H1 (cell line): ENCODE results near the gene F8A2. TPM values are rescaled to one million over a fixed set of nuclear protein-coding genes. Genes with fewer than 3 reads are reported as not detected.
"Not testable (repeated sequence)": the region's sequence is repeated elsewhere in the genome, so short reads cannot be mapped to it uniquely, and the experiment has no call there.

Experiments used
- CTCF ChIA-PET: fragments of 300-600 bp; sonication (Branson Sonifier 250); formaldehyde crosslinking; loops from one replicate; lab custom pipeline; 2021; ENCODE audit not compliant: partially characterized antibody; lab: Charles Lee
- POLR2A ChIA-PET: fragments of 300-600 bp; sonication (Branson Sonifier 250); formaldehyde crosslinking; loops from one replicate; lab custom pipeline; 2021; ENCODE audit warnings: inconsistent platforms; ENCODE audit not compliant: partially characterized antibody; lab: Charles Lee
- DNase-seq, 2 experiments: peaks; one replicate each; pipeline versions ENCODE4 v3.0.0 to v3.0.0-alpha.2; 2010 to 2022; ENCODE audit warnings: low spot score in 2 of 2, low read depth in 1 of 2, mixed read lengths in 1 of 2
- FAIRE-seq: peaks from 2 replicates; lab custom pipeline; 2011; peaks lifted over from hg19 to GRCh38; lab: Jason Lieb, UNC
- H2AFZ ChIP-seq: 2 replicates; pipeline ENCODE4 v1.8.1; 2012; ENCODE audit warnings: low read length, inconsistent platforms
- H2AK5ac ChIP-seq: 2 replicates; pipeline ENCODE4 v1.6.1; 2013; ENCODE audit warnings: low read depth, low read length
- H2BK120ac ChIP-seq: replicated peaks from 2 replicates; pipeline ENCODE3; 2013; ENCODE audit warnings: low read depth, low read length, inconsistent platforms
- H2BK12ac ChIP-seq: 2 replicates; pipeline ENCODE4 v1.6.1; 2013; ENCODE audit warnings: low read depth, low read length
- H2BK15ac ChIP-seq: 2 replicates; pipeline ENCODE4 v1.6.1; 2013; ENCODE audit warnings: low read length
- H2BK20ac ChIP-seq: 2 replicates; pipeline ENCODE4 v1.6.1; 2013; ENCODE audit warnings: low read length
- H2BK5ac ChIP-seq: 2 replicates; pipeline ENCODE4 v1.6.1; 2013; ENCODE audit warnings: low read depth, low read length
- H3K14ac ChIP-seq: 2 replicates; pipeline ENCODE4 v1.6.1; 2013; ENCODE audit warnings: inconsistent platforms; ENCODE audit not compliant: insufficient read length
- H3K18ac ChIP-seq: 2 replicates; pipeline ENCODE4 v1.6.1; 2013; ENCODE audit warnings: low read length; ENCODE audit errors: extremely low read depth
- H3K23ac ChIP-seq: 2 replicates; pipeline ENCODE4 v1.6.1; 2013; ENCODE audit warnings: inconsistent platforms; ENCODE audit not compliant: insufficient read length
- H3K23me2 ChIP-seq: 2 replicates; pipeline ENCODE4 v1.6.1; 2013; ENCODE audit warnings: low read depth, low read length
- H3K27ac ChIP-seq: 2 replicates; pipeline ENCODE4 v1.6.1; 2011; ENCODE audit warnings: low read depth, low read length, inconsistent platforms
- H3K27me3 ChIP-seq, 4 experiments: replicated peaks in 1 of 4; 1 replicate in 1 of 4; 2 replicates in 3 of 4; pipeline versions ENCODE4 v1.6.1 to v1.8.1; 2011 to 2013; ENCODE audit warnings: low read length in 3 of 4, mild to moderate bottlenecking in 3 of 4, inconsistent platforms in 2 of 4, mixed read lengths in 2 of 4, moderate library complexity in 1 of 4; ENCODE audit not compliant: control insufficient read depth in 3 of 4, insufficient read depth in 3 of 4; ENCODE audit errors: extremely low read depth in 1 of 4
- H3K36me3 ChIP-seq, 4 experiments: 2 replicates each; pipeline versions ENCODE4 v1.6.1 to v1.8.1; 2011 to 2013; ENCODE audit warnings: mild to moderate bottlenecking in 4 of 4, low read length in 3 of 4, moderate library complexity in 2 of 4, control low read depth in 1 of 4, inconsistent platforms in 1 of 4; ENCODE audit not compliant: insufficient read depth in 4 of 4, control insufficient read depth in 2 of 4
- H3K4ac ChIP-seq: replicated peaks from 2 replicates; pipeline ENCODE3; 2013; ENCODE audit warnings: low read length, low read depth, mixed read lengths, inconsistent platforms; ENCODE audit not compliant: insufficient read length
- H3K4me1 ChIP-seq, 4 experiments: replicated peaks in 1 of 4; 1 replicate in 1 of 4; 2 replicates in 3 of 4; pipeline versions ENCODE4 v1.6.1 to v1.8.1; 2011 to 2013; ENCODE audit warnings: low read length in 3 of 4, inconsistent platforms in 2 of 4, mixed read lengths in 1 of 4; ENCODE audit not compliant: insufficient read depth in 4 of 4, control insufficient read depth in 3 of 4
- H3K4me2 ChIP-seq, 2 experiments: 2 replicates each; pipeline versions ENCODE4 v1.6.1 to v1.8.1; 2011 to 2013; ENCODE audit warnings: low read depth in 2 of 2, low read length in 2 of 2, control low read depth in 1 of 2, inconsistent platforms in 1 of 2, mild to moderate bottlenecking in 1 of 2; ENCODE audit not compliant: insufficient read depth in 1 of 2
- H3K4me3 ChIP-seq, 4 experiments: fragments of 200-600, 300-600 bp in 1 of 4; sonication (generic), shearing (Covaris generic), sonication (Bioruptor Twin) in 1 of 4; 2 replicates each; pipeline versions ENCODE4 v1.5.1 to v1.8.1; 2011 to 2016; ENCODE audit warnings: low read length in 4 of 4, low read depth in 3 of 4, control low read depth in 2 of 4, inconsistent platforms in 2 of 4, mild to moderate bottlenecking in 2 of 4, mixed read lengths in 1 of 4, moderate library complexity in 1 of 4; ENCODE audit not compliant: insufficient read depth in 2 of 4; ENCODE audit errors: extremely low read depth in 1 of 4
- H3K56ac ChIP-seq: replicated peaks from 2 replicates; pipeline ENCODE3; 2013; ENCODE audit warnings: low read depth, mild to moderate bottlenecking, mixed read lengths, low read length, inconsistent platforms; ENCODE audit not compliant: insufficient read length
- H3K79me1 ChIP-seq: 2 replicates; pipeline ENCODE4 v1.6.1; 2013; ENCODE audit warnings: low read depth, low read length, control low read depth
- H3K79me2 ChIP-seq, 2 experiments: 2 replicates each; pipeline versions ENCODE4 v1.6.1 to v1.8.1; 2012 to 2013; ENCODE audit warnings: low read length in 2 of 2, mild to moderate bottlenecking in 2 of 2, inconsistent platforms in 1 of 2; ENCODE audit not compliant: insufficient read depth in 2 of 2, control insufficient read depth in 1 of 2
- H3K9ac ChIP-seq, 4 experiments: replicated peaks in 1 of 4; 1 replicate in 1 of 4; 2 replicates in 3 of 4; pipeline versions ENCODE4 v1.6.1 to v1.8.1; 2011 to 2013; ENCODE audit warnings: low read depth in 3 of 4, low read length in 3 of 4, control low read depth in 2 of 4, mild to moderate bottlenecking in 2 of 4, moderate library complexity in 2 of 4, inconsistent platforms in 1 of 4; ENCODE audit errors: extremely low read depth in 1 of 4
- H3K9me3 ChIP-seq, 2 experiments: 2 replicates each; pipeline versions ENCODE4 v1.6.1 to v1.8.1; 2012 to 2013; ENCODE audit warnings: mild to moderate bottlenecking in 2 of 2, moderate library complexity in 2 of 2, control low read depth in 1 of 2, inconsistent platforms in 1 of 2, low read depth in 1 of 2, low read length in 1 of 2, mixed read lengths in 1 of 2; ENCODE audit not compliant: insufficient read depth in 2 of 2
- H4K20me1 ChIP-seq, 2 experiments: replicated peaks in 1 of 2; 2 replicates each; pipeline versions ENCODE3 to v1.8.1; 2011 to 2013; ENCODE audit warnings: inconsistent platforms in 2 of 2, low read length in 2 of 2, mild to moderate bottlenecking in 1 of 2; ENCODE audit not compliant: insufficient read depth in 2 of 2, control insufficient read depth in 1 of 2
- H4K5ac ChIP-seq: 2 replicates; pipeline ENCODE4 v1.6.1; 2013; ENCODE audit warnings: low read length, low read depth, mixed read lengths, inconsistent platforms; ENCODE audit not compliant: insufficient read length
- H4K8ac ChIP-seq: 2 replicates; pipeline ENCODE4 v1.8.0; 2013; ENCODE audit warnings: mild to moderate bottlenecking, moderate library complexity, low read length, inconsistent platforms; ENCODE audit not compliant: insufficient read depth; ENCODE audit errors: extremely low read depth
- H4K91ac ChIP-seq: replicated peaks from 2 replicates; pipeline ENCODE3; 2013; ENCODE audit warnings: low read length, mixed read lengths, inconsistent platforms; ENCODE audit not compliant: insufficient read length
- WGBS, 2 experiments: shearing (Covaris generic) in 1 of 2; methylation state at CpG; one replicate each; pipeline versions ENCODE4 v1.1.6 to v1.1.7; 2013 to 2015; ENCODE audit warnings: low lambda C conversion rate in 2 of 2, mixed read lengths in 2 of 2, inconsistent platforms in 1 of 2, low coverage in 1 of 2, missing lambda C conversion rate in 1 of 2; ENCODE audit not compliant: insufficient replicate concordance in 2 of 2, insufficient coverage in 1 of 2, insufficient read length in 1 of 2; ENCODE audit errors: extremely low coverage in 1 of 2, missing lambda C conversion rate in 1 of 2; 5-methylcytosine and 5-hydroxymethylcytosine counted together
- polyA plus RNA-seq, 7 experiments: library from polyadenylated mRNA; depleted of rRNA in 3 of 7; stranded (reverse) in 5 of 7; unstranded in 2 of 7; fragments of >200 nt in 5 of 7; fragments of 200-250 nt in 2 of 7; gene quantifications; 1 replicate in 5 of 7; 2 replicates in 1 of 7; 4 replicates in 1 of 7; pipeline versions ENCODE4 v1.2.1 to v1.2.3, GENCODE V29; 2011 to 2013; ENCODE audit warnings: missing spikeins in 2 of 7, mixed read lengths in 2 of 7
- total RNA-seq: library from RNA; stranded (reverse); fragmentation: NEBNext Ultra II Directional; extraction: Animal tissue kit (Norgen Biotek cat#: 25700); gene quantifications from 2 replicates; pipeline ENCODE4 v1.2.1, GENCODE V29; 2021

Gene F8A2
- total and polyA plus RNA-seq, 2 of the 8 experiments (the other 6 are each of a cell fraction or from before 2014, with no cell fraction given) = not detected

DNA sequence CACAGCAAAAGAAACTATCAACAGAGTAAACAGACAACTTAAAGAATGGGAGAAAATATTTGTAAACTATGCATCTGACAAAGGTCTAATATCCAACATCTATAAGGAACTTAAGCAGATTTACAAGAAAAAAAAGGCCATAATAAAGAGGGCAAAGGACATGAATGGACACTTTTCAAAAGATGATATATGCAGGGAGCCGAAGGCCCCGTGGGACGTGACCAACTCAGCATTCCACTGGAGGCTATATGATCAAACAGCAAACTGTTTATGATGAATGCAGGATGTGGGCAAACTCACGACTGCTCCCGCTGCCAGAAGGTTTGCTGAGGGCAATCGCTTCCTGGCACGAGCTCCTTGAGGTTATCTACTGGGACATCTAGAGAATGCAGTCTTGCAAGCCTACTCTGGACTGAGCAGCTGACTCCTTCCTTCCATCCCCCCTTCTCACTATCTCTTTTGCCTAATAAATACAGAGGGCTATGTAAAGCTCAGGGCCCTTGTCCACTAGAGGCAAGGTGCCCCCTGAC is 12.9 kb downstream of the F8A2 start:
- H2BK15ac ChIP-seq, H2AK5ac ChIP-seq, H3K23me2 ChIP-seq, DNase-seq, H3K4me1 ChIP-seq, H2BK120ac ChIP-seq, POLR2A ChIA-PET, H4K5ac ChIP-seq, H4K20me1 ChIP-seq, H2BK5ac ChIP-seq, H4K91ac ChIP-seq, H2AFZ ChIP-seq, H3K27ac ChIP-seq, H3K4me3 ChIP-seq, H3K36me3 ChIP-seq, H3K18ac ChIP-seq, H3K9ac ChIP-seq, H2BK20ac ChIP-seq, H2BK12ac ChIP-seq, H3K27me3 ChIP-seq, FAIRE-seq, H3K4me2 ChIP-seq, H3K23ac ChIP-seq, H3K9me3 ChIP-seq, H3K4ac ChIP-seq, CTCF ChIA-PET, H3K14ac ChIP-seq, H4K8ac ChIP-seq, H3K56ac ChIP-seq, H3K79me2 ChIP-seq, H3K79me1 ChIP-seq: not testable (repeated sequence)
- WGBS, 2 experiments = 100% methylated on average over 6 of the region's 7 CpGs; no CpG with 5 or more reads in 1 of the 2 experiments
